ENCODE measurements around the gene LONRF3.

Gene LONRF3

DNA sequence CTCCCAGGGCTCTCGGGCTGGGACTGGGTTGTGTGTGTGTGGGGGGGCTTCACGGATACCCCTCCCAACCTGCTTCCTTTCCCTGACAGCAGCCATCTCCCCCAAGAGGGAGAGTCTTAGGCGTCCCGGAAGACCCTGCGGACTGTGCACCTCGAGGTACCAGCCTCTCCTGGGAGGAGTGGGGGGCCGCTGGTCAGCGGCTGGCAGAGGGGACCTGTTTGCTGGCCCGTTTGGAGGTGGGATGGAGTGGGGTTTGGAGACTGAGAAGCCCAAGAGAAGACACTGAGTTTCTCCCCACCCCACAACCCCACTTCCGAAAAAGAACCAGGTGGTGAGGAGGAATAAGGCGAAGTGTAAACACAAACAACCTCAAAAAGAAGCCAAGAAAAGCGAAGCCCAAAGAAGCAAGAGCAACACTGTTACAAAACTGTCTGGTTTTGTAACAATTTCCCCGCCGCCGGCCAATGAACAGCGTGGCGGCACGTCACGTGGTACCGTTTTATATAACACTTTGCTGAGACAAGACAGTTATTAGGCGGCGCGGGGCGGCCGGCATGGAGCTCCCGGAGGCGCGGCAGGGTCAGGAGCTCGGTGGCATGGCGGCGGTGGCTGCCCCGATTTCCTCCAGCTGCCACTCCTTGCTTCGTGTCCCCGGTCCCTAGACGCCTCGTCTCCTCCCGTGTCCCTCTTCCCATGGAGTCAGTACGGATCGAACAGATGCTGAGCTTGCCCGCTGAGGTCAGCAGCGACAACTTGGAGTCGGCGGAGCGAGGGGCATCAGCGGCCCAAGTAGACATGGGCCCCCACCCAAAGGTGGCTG is at the start of gene LONRF3:
TSS of gene LONRF3 (plus strand) at position 531 of the 820 bp plus-strand sequence. CDS start at position 694, 163 bp downstream.
- DNase-seq, result peak; percentile 16

DNA sequence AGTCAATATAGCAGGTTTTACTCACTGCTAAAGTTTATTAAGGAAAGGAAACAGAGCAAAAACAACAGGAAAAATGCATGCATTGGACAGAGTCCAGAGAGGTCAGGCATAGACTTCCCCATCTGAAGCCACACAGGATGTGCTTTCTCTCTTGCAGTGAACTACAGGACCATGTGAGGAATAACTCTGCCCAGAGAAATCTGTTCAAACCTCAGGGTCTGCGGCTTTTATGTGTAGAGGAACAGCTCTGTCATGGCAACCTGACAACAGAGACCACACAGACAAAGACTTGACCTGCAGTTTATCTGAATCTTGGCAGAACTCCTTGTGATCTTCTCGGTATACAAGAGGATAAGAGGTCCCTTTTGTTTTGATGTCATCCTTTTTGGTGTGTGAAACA is 46.3 kb upstream of the LONRF3 start:
- DNase-seq, result no peak

DNA sequence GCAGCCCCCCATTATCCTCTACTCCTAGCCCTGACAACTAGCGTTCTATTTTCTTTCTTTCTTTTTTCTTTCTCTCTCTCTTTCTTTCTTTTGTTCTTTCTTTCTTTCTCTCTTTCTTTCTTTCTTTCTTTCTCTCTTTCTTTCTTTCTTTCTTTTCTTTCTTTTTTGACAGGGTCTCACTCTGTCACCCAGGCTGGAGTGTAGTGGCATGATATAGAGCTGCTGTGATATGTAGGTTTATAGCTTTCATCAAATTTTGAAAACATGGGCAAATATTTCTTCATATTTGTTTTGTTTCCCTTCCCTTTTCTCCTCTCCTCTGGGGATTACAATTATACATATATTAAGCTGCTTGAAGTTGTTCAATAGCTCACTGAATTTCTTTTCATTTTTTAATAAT is 39.1 kb upstream of the LONRF3 start:
- DNase-seq, result no peak

DNA sequence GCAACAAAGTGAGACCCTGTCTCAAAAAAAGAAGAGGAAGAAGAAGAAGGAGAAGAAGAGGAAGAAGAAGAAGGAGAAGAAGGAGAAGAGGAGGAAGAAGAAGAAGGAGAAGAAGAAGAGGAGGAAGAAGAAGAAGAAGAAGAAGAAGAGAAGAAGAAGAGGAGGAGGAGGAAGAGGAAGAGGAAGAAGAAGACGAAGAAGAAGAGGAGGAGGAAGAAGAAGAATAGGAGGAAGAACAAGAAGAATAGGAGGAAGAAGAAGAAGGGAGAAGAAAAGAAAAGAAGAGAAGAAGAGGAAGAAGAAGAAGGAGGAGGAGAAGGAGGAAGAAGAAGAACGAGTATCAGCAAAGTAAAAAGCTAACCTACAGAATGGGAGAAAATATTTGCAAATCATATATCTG is 33.3 kb upstream of the LONRF3 start:
- DNase-seq, result no peak

DNA sequence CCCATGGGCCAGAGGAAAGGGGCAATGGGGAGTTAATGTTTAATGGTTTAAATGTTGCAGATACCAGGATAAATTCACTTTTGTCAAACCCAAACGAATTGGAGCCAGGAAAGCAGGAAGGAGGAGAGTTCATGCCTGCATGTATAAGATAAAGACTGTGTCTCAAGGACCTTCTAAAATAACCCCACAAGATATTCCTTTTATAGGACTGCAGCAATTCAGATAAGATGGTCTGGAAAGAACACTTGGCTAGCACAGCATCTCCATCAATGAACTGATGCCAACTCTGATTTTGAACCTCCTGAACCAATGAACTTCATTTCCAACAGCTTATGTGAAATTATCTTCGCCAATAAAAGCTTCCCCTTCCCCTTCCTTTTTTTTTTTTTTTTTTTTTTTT is 31.3 kb upstream of the LONRF3 start:
- DNase-seq, result no peak

DNA sequence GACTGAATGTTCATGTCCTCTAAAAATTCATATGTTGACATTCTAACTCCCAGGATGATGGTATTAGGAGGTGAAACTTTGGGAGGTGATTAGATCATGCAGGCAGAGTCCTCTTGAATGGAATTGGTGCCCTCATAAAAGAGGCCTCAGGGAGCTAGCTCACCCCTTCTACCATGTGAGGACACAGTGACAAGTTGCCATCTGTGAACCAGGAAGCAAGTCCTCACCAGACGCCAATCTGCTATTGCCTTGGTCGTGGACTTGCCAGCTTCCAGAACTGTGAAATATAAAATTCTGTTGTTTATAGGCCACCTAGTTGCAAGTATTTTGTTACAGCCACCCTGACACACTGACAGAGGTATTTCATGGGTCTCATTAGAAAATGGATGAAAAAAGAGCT is 28.5 kb upstream of the LONRF3 start:
- no peak for DNase-seq

DNA sequence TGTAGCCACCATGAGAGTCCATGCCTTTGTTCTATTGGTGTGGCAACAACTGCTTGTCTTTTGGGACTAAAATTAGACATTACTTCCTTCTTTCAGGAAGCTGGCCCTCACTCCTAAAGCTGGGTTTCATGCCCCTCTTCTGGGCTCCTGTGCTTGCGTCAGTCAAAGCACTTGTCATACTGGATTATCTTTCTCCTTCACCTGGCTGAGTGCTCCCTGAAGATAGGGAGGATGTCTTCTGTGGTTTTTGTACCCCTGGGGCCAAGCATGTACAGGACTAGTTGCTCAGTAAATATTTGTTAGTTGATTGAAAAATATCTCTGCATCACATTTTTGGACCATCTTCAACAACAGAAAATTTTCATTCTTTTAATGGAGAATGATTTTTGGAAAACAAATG is 26.1 kb upstream of the LONRF3 start:
- no peak for DNase-seq

DNA sequence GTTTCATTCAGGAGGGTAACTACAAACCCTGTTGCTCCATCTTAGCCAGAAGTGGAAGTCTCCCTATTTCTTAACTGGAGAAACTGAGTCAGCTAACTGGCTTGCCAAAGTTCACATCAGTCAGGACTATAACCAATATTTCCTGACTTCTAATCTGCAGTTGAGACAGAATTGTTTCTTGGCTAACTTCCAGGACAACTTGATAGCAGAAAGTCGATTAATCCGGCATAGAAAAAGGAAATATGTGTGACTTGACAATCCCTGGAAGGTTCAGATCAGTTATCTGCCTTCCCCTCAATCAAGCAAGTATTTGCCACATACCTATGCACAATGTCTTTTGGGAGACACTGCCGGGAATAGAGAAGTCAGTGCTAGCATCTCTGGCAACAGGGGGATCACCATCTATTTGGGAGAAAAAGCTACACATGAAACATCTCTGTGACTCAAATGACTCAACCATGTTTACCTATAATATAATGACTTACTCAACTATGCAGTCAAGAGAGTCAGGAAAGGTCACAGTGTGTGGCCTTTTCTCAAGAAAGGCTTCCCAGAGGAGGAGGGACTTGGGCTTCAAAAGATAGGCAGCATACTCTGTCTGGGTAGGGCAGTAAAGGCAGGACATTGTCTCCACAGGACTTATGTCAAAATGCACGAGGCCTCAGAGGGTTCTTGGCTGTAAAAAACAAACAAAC is 12.4 kb upstream of the LONRF3 start:
- no peak for DNase-seq

DNA sequence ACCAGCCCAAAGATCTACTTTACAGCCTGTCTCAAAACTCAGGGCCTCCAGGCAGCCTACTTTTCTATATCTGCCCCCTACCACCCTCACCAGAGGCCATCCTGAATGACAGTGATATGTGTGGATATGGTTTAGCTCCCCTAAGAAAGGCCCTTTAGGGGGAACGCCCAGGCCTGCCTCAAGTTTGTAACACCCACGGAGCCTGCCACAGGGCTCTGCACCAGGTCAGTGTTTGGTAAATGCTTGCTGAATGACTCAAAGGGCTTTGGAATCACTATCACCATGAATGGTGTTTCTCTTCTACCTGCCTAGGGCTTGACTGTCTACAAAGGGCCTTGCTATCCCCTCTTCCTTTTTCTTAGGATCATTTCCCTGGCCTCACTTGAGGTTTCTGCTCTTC is 11.3 kb upstream of the LONRF3 start:
- no peak for DNase-seq

DNA sequence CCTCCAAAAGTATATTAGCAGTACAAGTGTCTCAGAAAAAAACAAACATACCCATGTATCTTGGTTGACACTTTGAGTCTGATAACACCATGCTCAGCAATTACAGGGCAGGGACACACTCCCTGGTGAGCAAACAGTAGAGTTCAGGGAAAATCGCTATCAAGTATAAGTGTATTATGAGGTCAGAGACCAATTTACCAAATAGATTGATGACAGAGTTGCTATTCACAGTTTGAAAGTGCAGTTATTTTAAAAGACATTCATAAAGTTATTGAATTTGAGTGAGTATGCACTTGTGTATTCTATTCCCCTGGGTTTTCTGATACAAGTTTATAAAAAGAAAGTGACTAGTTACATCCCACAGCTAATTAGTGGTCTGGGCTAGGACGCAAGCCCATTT is 10.2 kb upstream of the LONRF3 start:
- DNase-seq, result no peak

DNA sequence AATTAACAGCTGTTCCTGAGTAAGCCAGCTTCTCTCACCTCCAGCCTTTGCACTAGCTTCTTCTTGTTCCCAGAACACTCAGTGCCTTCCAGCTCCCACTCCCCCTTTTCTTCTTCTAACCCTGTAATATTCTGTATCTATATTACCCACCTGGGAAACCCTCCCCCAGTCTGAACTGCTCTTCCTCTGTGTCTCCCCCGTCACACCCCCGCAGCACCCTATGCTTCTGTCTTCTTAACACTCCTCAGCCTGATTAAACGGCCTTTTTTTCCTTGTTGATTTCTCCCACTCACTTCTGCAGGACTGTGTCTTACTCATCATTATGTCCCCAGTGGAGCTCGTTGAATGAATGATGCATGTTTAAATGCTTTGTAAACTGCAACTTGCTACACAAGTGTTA is 9.0 kb upstream of the LONRF3 start:
- no peak for DNase-seq

DNA sequence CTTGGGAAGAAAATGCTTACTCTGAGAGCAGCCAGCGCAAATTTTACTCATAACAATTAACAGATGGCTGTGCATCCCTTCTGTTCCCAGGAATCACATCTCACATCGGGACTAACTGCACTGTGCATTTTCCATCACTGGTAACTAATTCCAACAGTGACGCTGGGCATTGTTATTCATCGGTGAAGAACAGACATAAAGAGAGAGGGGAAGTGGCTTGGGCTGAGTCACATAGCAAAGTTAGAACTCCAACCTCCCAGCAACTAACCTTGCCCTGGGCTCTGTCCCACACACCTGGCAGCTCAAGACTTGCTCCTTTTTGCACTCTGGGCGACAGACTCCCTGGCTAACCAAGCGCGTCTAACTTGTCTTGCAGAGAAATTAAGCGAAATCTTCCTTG is 6.4 kb upstream of the LONRF3 start:
- no peak for DNase-seq

DNA sequence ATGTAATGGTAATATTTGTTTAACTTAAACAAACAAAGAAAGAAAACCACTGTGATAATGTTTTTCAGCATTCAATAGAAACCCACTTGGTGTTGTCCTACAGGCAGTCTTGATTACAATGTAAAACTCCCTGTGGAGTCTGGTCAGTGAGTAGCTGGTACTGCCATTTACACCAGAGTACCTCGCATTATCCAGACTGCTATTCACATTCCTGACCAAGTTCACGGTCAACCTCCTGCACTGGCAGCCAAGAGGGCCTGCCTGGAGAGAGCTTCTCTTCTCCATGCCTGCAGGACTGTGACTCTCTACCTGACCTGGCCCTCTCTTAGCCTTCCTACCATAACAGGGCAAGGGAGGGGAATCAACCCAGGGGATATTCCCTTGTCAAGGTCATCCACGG is 2.9 kb upstream of the LONRF3 start:
- no peak for DNase-seq

DNA sequence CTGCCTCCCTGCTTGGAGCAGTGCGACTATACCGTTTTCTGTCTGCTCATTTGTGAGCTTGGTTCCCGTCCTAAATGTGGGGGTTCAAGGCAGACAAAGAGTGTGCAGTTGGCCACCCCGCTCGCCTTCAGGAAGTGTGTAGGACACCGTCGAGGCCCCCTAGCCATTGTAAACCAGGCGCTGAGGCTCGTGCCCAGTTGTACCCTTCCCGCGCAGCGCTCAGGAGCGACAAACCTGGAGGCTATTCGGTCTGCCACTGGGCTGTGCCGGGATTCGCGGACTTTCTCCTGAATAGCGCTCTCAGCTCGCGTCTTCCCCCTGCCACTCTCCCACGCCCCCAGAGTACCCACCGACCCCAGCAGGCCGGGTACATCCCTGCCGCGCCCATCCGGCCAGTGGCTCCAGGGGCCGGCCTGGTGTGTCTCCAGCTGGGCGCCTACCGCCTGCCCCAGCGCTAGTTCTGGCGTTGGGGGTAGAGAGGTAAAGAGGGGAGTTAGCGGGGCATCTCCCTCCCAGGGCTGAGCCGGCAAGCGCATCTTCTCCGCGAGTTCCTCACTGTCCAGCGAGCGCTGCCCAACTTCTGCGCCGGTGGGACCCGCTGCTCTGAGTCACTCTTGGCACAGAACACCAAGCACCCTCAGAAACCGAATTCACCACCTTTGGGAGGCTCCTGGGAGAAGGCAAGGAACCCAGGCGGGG is 880 bp upstream of the LONRF3 start:
- no peak for DNase-seq

DNA sequence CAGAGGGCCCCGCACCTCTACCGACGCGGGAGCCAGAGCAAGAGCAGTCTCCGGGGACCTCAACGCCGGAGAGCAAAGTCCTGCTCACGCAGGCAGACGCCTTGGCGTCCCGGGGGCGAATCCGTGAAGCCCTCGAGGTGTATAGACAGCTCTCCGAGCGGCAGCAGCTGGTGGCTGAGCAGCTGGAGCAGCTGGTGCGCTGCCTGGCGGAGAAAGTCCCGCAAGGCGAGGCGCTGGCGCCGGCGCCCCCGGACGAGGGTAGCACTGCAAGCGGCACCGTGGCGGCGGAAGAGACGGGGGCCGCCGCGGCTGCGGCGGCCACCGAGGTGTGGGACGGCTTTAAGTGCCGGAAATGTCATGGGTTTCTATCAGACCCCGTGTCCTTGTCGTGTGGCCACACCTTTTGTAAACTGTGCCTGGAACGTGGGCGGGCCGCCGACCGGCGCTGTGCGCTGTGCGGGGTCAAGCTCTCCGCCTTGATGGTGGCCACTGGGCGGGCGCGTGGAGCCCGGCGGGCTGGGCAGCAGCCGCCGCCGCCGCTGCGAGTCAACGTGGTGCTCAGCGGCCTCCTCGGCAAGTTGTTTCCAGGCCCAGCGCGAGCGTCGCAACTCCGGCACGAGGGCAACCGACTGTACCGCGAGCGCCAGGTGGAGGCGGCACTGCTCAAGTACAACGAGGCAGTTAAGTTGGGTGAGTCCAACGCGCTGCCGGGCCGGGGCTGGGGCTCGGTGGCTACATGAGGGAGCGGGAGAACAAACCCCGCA is 672 bp downstream of the LONRF3 start:
- DNase-seq, result peak; percentile 26

DNA sequence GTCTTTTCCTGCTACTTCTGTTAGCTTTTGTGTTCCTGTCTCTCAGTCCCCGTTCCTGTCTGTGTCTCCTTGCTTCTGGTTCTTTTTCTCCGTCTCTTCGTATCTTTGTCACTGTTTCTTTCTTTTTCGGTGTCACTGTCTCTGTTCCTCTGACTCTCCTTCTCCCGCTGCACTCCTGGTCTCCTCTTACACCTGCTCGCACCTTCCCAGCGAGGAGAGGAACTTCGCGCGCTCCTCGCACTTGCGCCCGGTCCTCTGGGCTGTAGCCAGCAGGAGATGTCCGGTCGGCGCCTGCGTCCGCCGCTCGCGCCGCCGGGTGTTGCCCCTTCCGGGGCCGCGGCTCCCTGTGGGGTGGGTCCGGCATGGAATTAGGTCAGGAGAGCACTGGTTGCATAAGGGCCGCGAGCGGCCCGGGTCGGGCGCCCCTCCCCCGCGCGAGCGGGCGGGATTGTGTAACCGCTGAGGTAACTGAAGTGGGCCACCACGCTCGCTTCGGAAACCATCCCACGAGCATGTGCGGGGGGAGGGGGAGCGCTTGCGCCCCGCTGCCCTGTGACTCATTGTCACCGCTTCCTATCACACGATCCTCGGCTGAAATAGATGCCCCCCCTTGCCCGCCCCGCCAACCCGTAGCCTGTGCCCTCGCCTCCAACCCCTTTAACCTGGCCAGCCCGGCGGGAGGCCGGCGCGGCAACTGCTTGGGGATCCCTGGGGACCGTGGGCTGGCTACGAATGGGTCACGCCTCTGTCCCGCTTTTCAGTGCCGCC is 1.6 kb downstream of the LONRF3 start:
- peak; percentile 20 for DNase-seq

DNA sequence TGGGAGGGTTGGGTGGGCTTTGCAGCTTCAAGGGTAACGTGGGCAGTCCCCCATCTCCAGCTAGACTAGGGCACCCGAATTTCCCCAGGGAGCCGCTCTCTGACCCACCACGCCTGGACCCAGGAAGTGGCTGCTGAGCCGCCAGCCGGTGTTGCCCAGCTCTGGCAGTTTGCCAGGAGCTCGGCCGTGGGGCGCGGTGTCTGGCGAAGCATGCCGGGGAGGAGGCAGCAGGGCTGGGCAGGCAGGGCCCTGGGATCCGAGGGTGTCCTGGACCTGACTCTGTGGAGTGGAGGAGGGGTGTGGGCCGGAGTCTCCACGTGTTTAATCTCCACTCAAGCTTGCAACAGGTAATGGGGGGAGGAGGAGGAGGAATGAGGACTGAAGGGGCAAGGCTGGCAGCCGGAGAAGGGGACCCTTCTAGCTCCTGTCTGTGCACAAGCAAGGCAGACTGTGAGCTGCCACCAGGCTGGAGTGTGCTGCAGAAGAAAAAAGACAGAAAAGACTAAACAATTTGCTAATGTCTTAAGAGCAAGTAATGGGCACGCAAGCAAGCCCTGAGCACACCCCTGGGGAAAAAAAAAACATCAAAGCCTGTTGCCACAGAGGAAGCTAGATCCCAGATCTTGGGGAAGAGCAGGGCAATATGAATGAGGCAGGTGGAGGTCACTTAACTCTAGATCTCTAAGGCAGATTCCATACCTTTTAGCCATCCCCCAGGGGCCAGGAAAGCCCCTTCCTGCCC is 2.4 kb downstream of the LONRF3 start:
- DNase-seq, result peak; percentile 3

DNA sequence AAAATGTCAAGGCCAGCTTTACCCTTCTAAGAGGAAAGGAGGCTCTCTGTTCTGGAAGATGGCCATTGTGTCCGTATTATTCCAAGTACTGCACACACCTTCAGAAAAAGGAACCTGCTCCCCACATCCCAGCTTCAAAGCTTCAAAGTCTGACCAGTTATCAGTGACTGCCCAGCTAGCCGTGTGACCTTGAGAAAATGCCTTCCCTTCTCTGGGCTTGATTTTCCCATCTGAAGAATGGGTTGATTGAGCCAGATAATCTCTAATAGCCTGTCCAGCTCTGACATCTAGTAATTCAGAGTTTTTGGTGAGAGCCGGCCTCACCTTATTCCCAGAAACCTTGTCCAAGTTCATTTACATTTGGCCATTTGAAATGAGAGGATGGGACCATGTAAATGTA is 3.0 kb downstream of the LONRF3 start:
- no peak for DNase-seq

DNA sequence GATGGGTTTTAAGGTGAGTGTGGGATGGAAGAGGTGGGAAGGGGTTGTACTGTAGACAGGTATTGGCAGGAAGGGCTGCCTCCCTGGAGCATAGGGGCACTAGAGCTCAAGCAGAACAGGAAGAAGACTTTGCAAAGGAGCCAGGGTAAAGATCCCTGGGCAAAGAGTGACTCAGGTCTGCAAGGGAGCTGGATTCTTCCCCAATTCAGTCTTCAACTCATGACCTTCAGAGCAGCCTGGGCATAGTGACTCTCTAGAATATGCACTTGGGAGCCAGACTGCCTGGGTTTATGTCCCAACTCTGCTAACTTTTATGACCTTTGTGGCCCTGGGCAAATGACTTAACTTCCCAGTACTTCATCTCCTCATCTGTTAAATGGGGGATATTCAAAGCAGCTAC is 4.0 kb downstream of the LONRF3 start:
- DNase-seq, result no peak

DNA sequence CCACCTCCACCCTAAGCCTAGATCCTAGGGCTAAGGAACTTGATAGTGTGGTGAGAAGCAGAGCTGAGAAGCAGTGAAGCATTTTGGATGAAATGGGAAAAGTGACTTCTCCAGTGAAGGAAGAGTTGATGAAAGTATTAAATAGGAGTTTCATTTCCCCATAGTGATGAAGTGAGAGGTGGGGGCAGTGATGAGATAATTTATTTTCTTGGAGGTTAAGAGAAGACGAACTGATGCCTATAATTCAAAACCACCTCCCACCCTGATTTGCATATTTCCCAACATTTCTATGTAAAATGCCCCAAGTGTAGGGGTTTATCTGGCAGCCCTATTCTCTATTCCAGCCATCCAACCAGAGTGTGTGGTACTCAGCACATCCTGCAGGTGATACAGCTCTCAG is 6.3 kb downstream of the LONRF3 start:
- no peak for DNase-seq

DNA sequence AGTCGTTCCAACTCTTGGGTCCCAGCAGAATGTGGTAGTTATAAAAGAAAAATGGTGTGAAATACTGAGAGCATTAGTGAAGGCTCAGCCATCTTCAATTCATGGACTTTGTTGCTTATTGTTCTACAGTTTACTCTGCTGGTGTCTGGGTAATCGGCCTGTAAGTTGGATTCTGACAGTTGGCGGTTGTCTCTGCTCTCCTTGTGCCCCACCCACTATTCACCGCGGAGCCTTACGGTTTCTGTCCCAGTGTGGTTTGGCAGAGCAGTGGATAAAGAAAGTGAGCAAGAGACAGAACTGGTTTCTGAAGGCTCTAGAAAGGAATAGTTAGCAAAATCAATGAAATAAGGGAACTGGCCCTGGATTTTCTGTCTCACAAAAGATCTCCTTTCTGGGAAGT is 9.1 kb downstream of the LONRF3 start:
- no peak for DNase-seq

DNA sequence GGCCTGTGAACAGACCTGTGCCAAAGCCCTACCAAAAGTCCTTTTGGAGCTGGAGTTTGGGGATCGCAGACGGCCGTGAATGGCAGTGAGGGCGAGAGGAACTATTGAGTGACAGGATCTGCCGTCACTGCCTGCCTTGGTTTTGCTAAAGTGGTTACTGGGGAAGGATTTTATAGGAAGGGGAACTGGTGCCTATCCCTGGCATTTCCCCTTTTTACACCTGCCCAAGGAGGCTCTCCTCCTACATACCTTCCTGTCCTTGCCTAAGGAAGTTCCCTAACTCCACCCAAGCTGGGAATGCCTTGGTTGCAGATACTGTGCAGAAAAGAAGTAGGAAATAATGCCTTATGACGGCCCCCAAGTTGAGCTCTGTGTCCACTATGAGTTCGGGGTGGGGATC is 14.5 kb downstream of the LONRF3 start:
- DNase-seq, result no peak
